ENCODE data around the gene ATXN7. TPM values are rescaled to one million over a fixed set of nuclear protein-coding genes. Genes with fewer than 3 reads are reported as not detected.

ATXN7 gene
- total RNA-seq, 2 experiments from 2014 or later: 27.1 to 58.3 TPM

DNA sequence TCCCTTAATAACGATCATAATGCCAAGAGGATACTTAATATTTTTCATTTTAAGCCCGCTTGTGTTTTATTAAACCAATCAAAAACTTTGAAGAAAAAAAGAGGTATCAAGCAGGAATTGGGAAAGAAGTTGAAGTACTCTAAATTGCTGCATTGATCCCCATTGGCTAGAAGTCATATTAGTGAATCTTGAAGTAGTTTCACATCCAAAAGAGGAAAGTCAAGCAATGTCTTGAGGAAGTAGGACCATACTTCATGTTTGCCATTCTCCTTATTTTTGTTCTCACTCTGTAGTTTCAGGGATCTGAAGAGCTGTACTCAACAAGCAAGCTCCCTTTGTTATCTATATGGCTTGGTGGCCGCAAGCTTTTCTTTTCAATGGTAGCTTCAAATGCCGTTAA lies 46.3 kb downstream of the ATXN7 start:
- CTCF ChIA-PET: interaction anchor here (0.6 to 1.2 kb wide), 6 partner anchors 12 to 113 kb away, joined by 3 to 5 read pairs (median 3); partner anchors contain the start of gene PSMD6
- intact Hi-C loops (cut with DNase I, micrococcal nuclease): loop anchor here (5.0 to 10.0 kb wide), 2 partner anchors 57 to 1595 kb away; no protein-coding TSS in a partner anchor
- no peaks in the 10 kb centered on the region for H3K27me3 Mint-ChIP-seq
- peaks cover 19% of the 10 kb centered on the region for H3K36me3 Mint-ChIP-seq (ENCODE audit: low read depth)
- POLR2A ChIA-PET: no interaction called here
- peaks cover 37% of the 10 kb centered on the region for H3K4me1 Mint-ChIP-seq
- H3K4me3 Mint-ChIP-seq: no peak overlapping the region
- H3K27ac Mint-ChIP-seq: no peak overlapping the region
- no peaks in the 10 kb centered on the region for H3K9me3 Mint-ChIP-seq (ENCODE audit: low read depth)
- DNase-seq (no peak), ATAC-seq (no peak)

DNA sequence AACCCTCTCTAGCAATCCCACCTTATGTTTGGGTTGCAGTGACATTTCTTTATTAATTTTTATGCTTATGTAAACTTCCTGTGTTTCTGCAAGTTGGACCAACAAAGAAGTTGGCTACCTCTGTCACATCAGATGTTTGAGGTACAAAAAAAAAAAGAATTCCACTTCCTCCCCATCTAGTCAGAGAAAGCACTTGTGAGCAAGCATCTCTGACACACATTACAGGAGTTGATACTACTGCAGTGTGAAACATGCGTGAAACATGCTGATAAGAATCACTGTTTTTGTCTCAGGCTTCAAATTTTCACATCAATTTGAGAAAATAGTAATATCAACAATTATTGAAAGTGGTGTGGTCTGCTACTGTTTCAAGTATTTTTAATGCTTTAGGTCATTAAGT lies 47.2 kb downstream of the ATXN7 start:
- ChIA-PET POLR2A (interaction anchor here (0.6 kb wide), 1 partner anchor 342 kb away, joined by 5 read pairs; no protein-coding TSS in a partner anchor), CTCF (interaction anchor here (1.0 to 1.5 kb wide), 3 partner anchors 17 to 112 kb away, joined by 3 to 4 read pairs (median 4); partner anchors contain the start of gene PSMD6)
- Mint-ChIP-seq H3K9me3 (ENCODE audit: low read depth) (no peaks in the 10 kb centered on the region), H3K27me3 (no peaks in the 10 kb centered on the region), H3K4me3 (peak overlapping the region; percentile 76), H3K27ac (peak overlapping the region; percentile 95), H3K4me1 (peaks cover 39% of the 10 kb centered on the region), H3K36me3 (ENCODE audit: low read depth) (peaks cover 25% of the 10 kb centered on the region)
- ATAC-seq (peak; percentile 50), DNase-seq (no peak)
- intact Hi-C loops (cut with DNase I, micrococcal nuclease): loop anchor here (1.0 to 10.0 kb wide), 3 partner anchors 47 to 1596 kb away; no protein-coding TSS in a partner anchor

DNA sequence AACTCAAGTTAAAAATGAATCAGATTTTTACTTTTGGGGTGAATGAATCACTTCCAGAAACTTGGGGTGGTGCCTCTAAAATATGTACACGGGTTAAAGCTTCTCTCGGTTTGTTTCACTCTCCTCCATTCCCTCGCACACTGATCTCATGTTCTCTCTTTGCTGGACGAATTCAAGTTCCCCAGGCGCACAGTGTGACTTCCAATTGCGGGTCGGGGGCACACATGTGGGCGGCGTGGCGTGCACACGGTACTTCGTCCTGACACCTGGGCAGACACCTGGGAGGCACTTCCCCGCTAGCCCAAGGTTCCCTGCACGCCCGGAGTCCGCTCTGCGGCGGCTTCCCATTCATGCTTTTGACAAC lies 47.8 kb downstream of the ATXN7 start:
- H3K4me3 Mint-ChIP-seq: peak overlapping the region; percentile 76
- H3K27ac Mint-ChIP-seq: peak overlapping the region; percentile 95
- ATAC-seq (peak; percentile 68), DNase-seq (no peak)
- H3K9me3 Mint-ChIP-seq (ENCODE audit: low read depth): no peaks in the 10 kb centered on the region
- POLR2A ChIA-PET: no interaction called here
- intact Hi-C loops (cut with DNase I, micrococcal nuclease): loop anchor here (1.0 to 10.0 kb wide), 3 partner anchors 47 to 1597 kb away; no protein-coding TSS in a partner anchor
- CTCF ChIA-PET: interaction anchor here (1.5 kb wide), 1 partner anchor 50 kb away, joined by 4 read pairs; no protein-coding TSS in a partner anchor
- H3K27me3 Mint-ChIP-seq: no peaks in the 10 kb centered on the region
- peaks cover 31% of the 10 kb centered on the region for H3K36me3 Mint-ChIP-seq (ENCODE audit: low read depth)
- peaks cover 42% of the 10 kb centered on the region for H3K4me1 Mint-ChIP-seq

DNA sequence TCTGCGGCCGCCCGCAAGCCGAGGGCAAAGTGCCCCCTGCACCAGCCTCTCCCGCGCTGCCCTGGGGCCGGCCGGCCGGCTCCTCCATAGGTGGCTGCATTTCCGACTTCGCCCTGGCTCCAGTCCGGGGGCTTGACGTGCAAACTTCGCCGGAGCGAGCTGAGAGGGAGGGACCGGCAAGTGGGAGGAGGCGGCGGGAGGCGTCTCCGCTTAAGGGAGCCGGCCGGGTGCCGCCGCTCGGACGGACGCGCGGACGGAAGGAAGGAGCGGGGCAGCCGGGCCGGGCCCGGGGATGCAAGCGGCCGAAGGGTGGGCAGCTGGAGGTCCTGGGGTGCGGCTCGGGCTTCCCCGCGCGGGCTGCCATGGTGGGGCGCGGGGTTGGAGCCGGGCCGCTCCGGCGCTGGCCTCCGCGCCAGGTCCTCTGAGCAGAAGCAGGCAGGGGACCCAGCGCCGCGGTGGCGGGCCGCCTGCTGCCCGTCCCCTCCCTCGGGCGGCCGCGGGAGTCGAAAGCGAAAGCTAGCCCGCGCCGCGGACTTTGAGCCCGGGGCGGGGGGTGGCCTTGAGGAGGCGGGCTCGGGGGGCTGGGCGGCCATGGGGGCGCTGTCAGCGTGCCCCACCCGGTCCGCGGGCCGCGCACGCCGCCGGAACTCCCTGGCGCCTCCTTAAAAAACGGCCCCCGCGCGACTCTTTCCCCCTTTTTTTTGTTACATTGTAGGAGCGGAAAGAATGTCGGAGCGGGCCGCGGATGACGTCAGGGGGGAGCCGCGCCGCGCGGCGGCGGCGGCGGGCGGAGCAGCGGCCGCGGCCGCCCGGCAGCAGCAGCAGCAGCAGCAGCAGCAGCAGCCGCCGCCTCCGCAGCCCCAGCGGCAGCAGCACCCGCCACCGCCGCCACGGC lies 48.5 kb downstream of the ATXN7 start, which contains the start of gene SCAANT1:
Gene SCAANT1, minus strand, starts transcription at position 511 of the 895 bp plus-strand sequence.
- CTCF ChIA-PET: interaction anchor here (1.5 kb wide), 1 partner anchor 49 kb away, joined by 4 read pairs; no protein-coding TSS in a partner anchor
- Mint-ChIP-seq H3K27ac (peak within 1 kb of the TSS; percentile 95), H3K9me3 (ENCODE audit: low read depth) (no peaks in the 10 kb centered on the region), H3K4me3 (peak within 1 kb of the TSS; percentile 88), H3K36me3 (ENCODE audit: low read depth) (peaks cover 37% of the 10 kb centered on the region), H3K4me1 (peaks cover 44% of the 10 kb centered on the region), H3K27me3 (no peaks in the 10 kb centered on the region)
- POLR2A ChIA-PET: no interaction called here
- ATAC-seq (peak; percentile 69), DNase-seq (peak; percentile 87)
- intact Hi-C loops (cut with DNase I, micrococcal nuclease): loop anchor here (1.0 to 10.0 kb wide), 7 partner anchors 48 to 1597 kb away; partner anchors contain the start of genes PSMD6 (in 2 of the 2), ATXN7 (in 1 of the 2) and THOC7 (in 1 of the 2)

DNA sequence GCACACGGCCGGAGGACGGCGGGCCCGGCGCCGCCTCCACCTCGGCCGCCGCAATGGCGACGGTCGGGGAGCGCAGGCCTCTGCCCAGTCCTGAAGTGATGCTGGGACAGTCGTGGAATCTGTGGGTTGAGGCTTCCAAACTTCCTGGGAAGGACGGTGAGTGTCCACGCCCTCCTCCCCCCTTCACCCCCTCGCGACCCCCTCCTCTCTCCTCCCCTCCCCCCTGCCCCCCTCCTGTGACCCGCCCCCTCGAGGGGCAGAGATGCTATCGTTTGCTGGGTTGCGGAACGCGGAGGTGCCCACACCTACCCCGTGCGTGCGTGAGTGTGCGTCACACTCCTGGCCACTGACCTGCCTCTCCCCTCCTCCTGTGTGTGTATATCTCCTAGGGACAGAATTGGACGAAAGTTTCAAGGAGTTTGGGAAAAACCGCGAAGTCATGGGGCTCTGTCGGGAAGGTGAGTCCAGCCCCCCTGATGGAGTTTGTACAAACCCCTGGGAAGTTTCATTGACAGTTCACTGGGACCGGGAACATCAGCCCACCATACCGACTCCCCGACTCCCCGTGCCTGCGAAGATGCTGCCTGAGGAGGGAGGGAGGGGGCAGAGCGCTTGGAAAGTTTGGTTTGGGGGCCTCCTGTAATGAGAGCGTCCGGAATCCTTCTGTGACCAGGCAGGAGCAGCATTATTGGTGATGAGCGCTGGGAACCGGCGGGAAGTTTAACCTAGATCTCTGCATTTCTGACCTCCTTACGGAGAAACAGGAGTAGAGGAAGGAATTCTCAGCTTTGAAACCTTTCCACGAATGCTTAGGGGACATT lies 49.3 kb downstream of the ATXN7 start:
- ATAC-seq (peak; percentile 33), DNase-seq (peak; percentile 68)
- CTCF ChIA-PET: interaction anchor here (0.5 to 0.7 kb wide), 2 partner anchors 10 to 15 kb away, joined by 3 read pairs; no protein-coding TSS in a partner anchor
- peaks cover 53% of the 10 kb centered on the region for H3K4me1 Mint-ChIP-seq
- H3K27ac Mint-ChIP-seq: peak overlapping the region; percentile 84
- H3K27me3 Mint-ChIP-seq: no peaks in the 10 kb centered on the region
- H3K9me3 Mint-ChIP-seq (ENCODE audit: low read depth): no peaks in the 10 kb centered on the region
- H3K36me3 Mint-ChIP-seq (ENCODE audit: low read depth): peaks cover 45% of the 10 kb centered on the region
- intact Hi-C loops (cut with DNase I, micrococcal nuclease): loop anchor here (1.0 to 10.0 kb wide), 6 partner anchors 48 to 1598 kb away; partner anchors contain the start of genes PSMD6 (in 2 of the 2), ATXN7 (in 1 of the 2) and THOC7 (in 1 of the 2)
- POLR2A ChIA-PET: no interaction called here
- peak overlapping the region; percentile 88 for H3K4me3 Mint-ChIP-seq

DNA sequence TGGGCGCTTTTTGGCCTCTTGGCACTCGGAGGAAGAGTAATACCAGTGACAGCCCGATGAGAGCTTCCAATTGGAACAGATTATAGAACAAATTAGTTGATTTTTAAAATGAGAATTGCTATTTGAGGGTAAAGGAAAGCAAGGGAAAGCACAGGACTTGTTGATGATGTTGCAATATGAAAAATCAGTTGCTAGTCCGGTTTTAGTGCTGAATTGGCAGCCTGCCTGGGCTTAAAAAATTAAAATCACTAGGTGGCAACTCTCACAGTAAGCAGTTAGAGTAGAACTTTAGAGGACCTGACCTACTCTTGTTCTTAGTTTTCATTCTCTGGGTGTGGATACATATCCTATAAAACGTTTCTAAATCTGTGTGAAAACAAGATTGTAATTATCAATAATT lies 50.6 kb downstream of the ATXN7 start:
- Mint-ChIP-seq H3K27me3 (no peaks in the 10 kb centered on the region), H3K4me3 (peak overlapping the region; percentile 88), H3K9me3 (ENCODE audit: low read depth) (no peaks in the 10 kb centered on the region), H3K27ac (no peak overlapping the region), H3K36me3 (ENCODE audit: low read depth) (peaks cover 59% of the 10 kb centered on the region), H3K4me1 (peaks cover 57% of the 10 kb centered on the region)
- intact Hi-C loops (cut with DNase I, micrococcal nuclease): loop anchor here (5.0 to 10.0 kb wide), 2 partner anchors 53 to 1600 kb away; no protein-coding TSS in a partner anchor
- ChIA-PET CTCF (interaction anchor here (1.0 kb wide), 1 partner anchor 39 kb away, joined by 4 read pairs; no protein-coding TSS in a partner anchor), POLR2A (no interaction called here)
- ATAC-seq: no peak
- no peak for DNase-seq

DNA sequence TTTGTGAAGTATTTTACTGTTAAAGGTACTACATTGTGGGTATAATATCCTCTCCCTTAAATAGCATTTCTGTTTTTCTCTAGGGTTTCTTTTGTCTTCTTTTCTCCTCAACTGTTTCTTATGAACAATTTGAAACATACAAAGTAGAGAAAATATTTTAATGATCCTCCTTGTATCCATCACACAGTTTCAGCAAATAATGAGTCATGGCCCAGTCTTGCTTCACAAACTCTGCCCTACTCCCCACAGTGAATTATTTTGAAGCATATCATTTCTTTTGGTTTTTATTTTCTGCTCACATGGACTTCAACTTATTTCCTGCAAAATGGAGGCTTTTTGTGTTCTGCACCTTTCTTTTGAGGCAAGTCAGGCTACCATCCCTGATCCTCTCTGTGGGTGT lies 54.7 kb downstream of the ATXN7 start:
- ChIA-PET POLR2A (no interaction called here), CTCF (no interaction called here)
- no peak for ATAC-seq
- H3K27ac Mint-ChIP-seq: no peak overlapping the region
- peaks cover 68% of the 10 kb centered on the region for H3K36me3 Mint-ChIP-seq (ENCODE audit: low read depth)
- H3K9me3 Mint-ChIP-seq (ENCODE audit: low read depth): no peaks in the 10 kb centered on the region
- H3K4me1 Mint-ChIP-seq: peaks cover 53% of the 10 kb centered on the region
- no peak for DNase-seq
- H3K4me3 Mint-ChIP-seq: no peak overlapping the region
- intact Hi-C loops (cut with DNase I, micrococcal nuclease): loop anchor here in 1 of 2 experiments (10.0 kb wide), 1 partner anchor 1604 kb away; no protein-coding TSS in a partner anchor
- H3K27me3 Mint-ChIP-seq: no peaks in the 10 kb centered on the region

DNA sequence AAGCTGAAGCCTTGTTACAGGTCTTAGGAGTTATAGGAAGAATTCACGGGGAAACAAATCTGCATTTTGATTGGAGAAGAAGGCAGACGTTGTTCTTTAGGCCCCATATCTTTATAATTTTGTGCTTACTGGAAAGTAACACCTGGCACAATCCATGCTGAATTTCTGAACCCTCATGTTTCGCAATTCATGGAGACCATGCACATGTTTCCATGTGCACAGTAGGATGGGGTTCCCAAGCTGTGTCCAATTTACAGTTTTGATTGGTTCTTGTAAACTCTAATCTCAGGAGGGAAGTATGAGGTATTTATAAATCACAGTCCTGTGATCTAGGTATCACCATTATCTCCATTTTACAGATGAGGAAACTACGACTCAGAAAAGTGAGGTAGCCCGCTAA lies 56.3 kb downstream of the ATXN7 start:
- POLR2A ChIA-PET: no interaction called here

DNA sequence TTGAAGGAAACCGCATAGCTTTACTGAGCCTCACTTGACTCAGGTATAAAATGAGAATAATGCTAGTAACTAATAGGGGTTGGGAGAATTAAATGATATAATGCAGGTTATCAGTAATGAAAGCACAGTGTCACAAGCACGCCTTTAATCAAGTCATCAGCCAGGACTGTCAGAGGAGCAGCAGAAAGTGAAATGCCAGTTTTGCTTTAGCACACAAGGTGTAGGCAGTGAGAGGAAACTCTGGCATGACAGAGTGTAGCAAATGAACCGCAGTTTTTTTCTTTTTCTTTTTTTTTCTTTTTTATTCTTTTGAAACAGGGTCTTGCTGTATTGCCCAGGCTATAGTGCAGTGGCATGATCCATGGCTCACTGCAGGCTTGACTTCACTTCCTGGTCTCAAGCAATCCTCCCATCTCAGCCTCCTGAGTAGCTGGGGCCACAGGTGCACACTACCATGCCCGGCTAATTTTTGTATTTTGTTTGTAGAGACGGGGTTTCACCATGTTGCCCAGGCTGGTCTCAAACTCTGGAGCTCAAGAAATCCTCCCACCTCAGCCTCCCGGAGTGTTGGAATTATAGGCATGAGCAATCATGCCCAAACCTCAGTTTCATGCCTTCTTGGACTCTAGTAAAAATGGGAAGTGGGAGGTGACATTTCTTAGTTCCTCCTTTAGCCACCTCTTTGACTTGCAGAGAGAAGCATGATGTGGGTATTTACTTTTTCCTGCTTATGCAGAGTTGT lies 58.2 kb downstream of the ATXN7 start:
- Mint-ChIP-seq H3K27ac (no peak overlapping the region), H3K36me3 (ENCODE audit: low read depth) (peaks cover 65% of the 10 kb centered on the region), H3K27me3 (no peaks in the 10 kb centered on the region), H3K4me1 (peaks cover 35% of the 10 kb centered on the region), H3K4me3 (no peak overlapping the region), H3K9me3 (ENCODE audit: low read depth) (no peaks in the 10 kb centered on the region)
- ChIA-PET CTCF (no interaction called here), POLR2A (interaction anchor here (0.7 kb wide), 1 partner anchor 54 kb away, joined by 6 read pairs; no protein-coding TSS in a partner anchor)
- intact Hi-C loops (cut with DNase I, micrococcal nuclease): no loop called here
- ATAC-seq: no peak
- no peak for DNase-seq

More for the DNA sequence above, 56.3 kb downstream of the ATXN7 start:
- Mint-ChIP-seq H3K4me3 (no peak overlapping the region), H3K27me3 (no peaks in the 10 kb centered on the region), H3K27ac (no peak overlapping the region), H3K9me3 (ENCODE audit: low read depth) (no peaks in the 10 kb centered on the region), H3K36me3 (ENCODE audit: low read depth) (peaks cover 67% of the 10 kb centered on the region), H3K4me1 (peaks cover 38% of the 10 kb centered on the region)
- intact Hi-C loops (cut with DNase I, micrococcal nuclease): no loop called here
- DNase-seq (no peak), ATAC-seq (peak; percentile 44)
- CTCF ChIA-PET: no interaction called here

DNA sequence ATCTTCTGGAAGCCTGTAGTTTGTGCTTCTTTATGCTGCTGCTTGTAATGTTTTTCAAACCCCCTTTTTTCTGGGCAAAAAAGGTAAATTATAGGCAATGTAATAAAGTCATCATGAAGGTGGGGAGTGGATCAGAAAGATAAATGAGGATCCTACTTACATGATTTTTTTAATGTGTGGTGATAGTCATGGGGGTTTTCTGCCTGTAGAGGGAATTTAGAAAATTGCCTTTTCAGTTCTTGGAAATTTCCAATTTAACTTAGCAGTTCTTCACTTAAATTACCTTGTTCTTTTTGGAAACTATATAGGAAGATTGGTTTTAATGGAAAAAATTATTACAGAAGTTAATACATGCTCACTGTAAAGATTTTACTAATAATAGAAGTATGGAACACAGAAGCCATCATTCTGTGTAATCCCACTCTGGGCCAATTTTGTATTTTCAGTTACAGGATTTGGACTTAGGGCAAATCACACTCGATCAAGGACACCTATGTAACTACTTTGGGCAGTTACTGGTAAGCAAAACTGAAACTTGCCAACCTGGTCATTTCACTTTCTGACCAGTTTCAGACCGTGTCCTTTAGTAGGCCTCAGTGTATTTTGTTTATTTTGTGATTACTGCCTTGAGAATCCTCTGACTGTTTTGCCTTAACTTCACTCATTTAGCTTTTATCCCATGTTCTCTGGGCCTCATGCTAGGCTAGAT lies 59.0 kb downstream of the ATXN7 start:
- DNase-seq: no peak
- H3K27me3 Mint-ChIP-seq: no peaks in the 10 kb centered on the region
- no peak overlapping the region for H3K4me3 Mint-ChIP-seq
- POLR2A ChIA-PET: interaction anchor here (0.7 kb wide), 1 partner anchor 55 kb away, joined by 6 read pairs; no protein-coding TSS in a partner anchor
- H3K27ac Mint-ChIP-seq: no peak overlapping the region
- intact Hi-C loops (cut with DNase I, micrococcal nuclease): no loop called here
- peaks cover 58% of the 10 kb centered on the region for H3K36me3 Mint-ChIP-seq (ENCODE audit: low read depth)
- CTCF ChIA-PET: interaction anchor here (0.7 kb wide), 1 partner anchor 9 kb away, joined by 3 read pairs; no protein-coding TSS in a partner anchor
- no peaks in the 10 kb centered on the region for H3K9me3 Mint-ChIP-seq (ENCODE audit: low read depth)
- ATAC-seq: no peak
- H3K4me1 Mint-ChIP-seq: peaks cover 30% of the 10 kb centered on the region
